Measurements from ENCODE around the gene JAKMIP1. TPM values are rescaled to one million over a fixed set of nuclear protein-coding genes. Genes with fewer than 3 reads are reported as not detected.

Gene JAKMIP1
- total and polyA plus RNA-seq, 2 of the 13 experiments (the other 11 are each of a cell fraction or from before 2014, with no cell fraction given), result not detected

DNA sequence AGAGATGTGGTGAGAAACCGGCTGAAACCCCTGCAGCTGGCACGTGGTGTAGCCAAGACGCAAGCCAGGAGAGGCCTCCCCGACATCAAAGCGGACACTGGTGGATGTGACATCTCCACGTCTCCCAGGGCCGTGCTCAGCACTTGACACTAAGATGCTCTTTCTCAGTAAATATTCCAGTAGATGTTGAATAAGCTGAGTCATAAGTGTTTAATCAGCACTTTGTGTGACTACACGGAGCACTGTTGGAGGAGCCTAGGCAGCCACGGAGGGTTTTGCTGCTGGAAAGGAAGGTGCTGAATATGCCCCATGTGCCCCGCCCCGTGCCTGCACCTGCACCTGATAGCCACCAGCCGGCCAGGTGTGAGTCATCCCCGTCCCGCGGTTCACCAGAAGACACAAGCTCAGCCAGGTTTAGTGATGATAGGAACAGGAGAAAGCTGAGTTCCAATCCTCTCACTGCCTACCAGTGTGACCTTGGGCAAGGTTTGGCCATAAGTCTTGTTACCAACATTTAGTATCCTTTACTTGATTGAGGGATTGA, 153.1 kb downstream of the JAKMIP1 start:
- DNase-seq (ENCODE audit: low spot score) (no peak), ATAC-seq (no peak), FAIRE-seq (no peak)
- in situ Hi-C loops (cut with HindIII; ENCODE audit: extremely low pct_ligation_motif_present, low pct_unique_long_range_greater_than_20kb), result no loop called here
- Histone ChIP-seq H3K9me3 (ENCODE audit: low read length) (no peaks in the 10 kb centered on the region), H3K79me2 (ENCODE audit: insufficient read depth, low read length) (no peaks in the 10 kb centered on the region), H3K4me3 (replicated peaks in 1 of 3; ENCODE audit: insufficient read depth in 1 of 3, low read depth in 2 of 3, low read length in 3 of 3) (no peak overlapping the region), H3K4me1 (ENCODE audit: insufficient read depth, low read length) (no peaks in the 10 kb centered on the region), H3K36me3 (replicated peaks in 1 of 2; ENCODE audit: control insufficient read depth in 1 of 2, insufficient read depth in 2 of 2, low read length in 2 of 2) (no peaks in the 10 kb centered on the region), H4K20me1 (ENCODE audit: insufficient read depth, low read length) (no peaks in the 10 kb centered on the region), H2AFZ (ENCODE audit: low read length) (no peak overlapping the region), H3K4me2 (ENCODE audit: low read depth, low read length) (no peak overlapping the region), H3K27ac (ENCODE audit: extremely low read length, insufficient read depth, low read length) (no peak overlapping the region), H3K9ac (ENCODE audit: insufficient read depth, low read depth, low read length) (no peak overlapping the region), H3K27me3 (ENCODE audit: control insufficient read depth in 1 of 2, insufficient read depth in 2 of 2, low read length in 2 of 2) (peaks cover 12 to 52% of the 10 kb centered on the region in 2 experiments; a peak in 3 of 5 replicates)
- intact Hi-C loops (cut with micrococcal nuclease; ENCODE audit: unreplicated experiment), result no loop called here
- BruUV-seq (replicated peaks), result no TSS peak
- CTCF ChIA-PET (ENCODE audit: low intra/inter-chr PET ratio, low total read pairs), result no interaction called here
- peak; percentile 59; the same call in 1 of the 2 replicates for TF ChIP-seq MAFF (IDR thresholded peaks at IDR 0.05; ENCODE audit: low read depth, low read length)
- TF ChIP-seq MAFK (conservative IDR thresholded peaks at IDR 0.05 in 1 of 2, IDR thresholded peaks at IDR 0.05 in 1 of 2; ENCODE audit: low read length in 2 of 2), result peak; percentile 59 to 74; a peak in 3 of 4 replicates
- no peak for TF ChIP-seq ZNF205 (CRISPR knock-in tag; IDR thresholded peaks at IDR 0.05)
- POLR2A ChIA-PET, result no interaction called here
- 0% methylated on average over 2 of the region's 15 CpGs for WGBS (ENCODE audit: low lambda C conversion rate)

DNA sequence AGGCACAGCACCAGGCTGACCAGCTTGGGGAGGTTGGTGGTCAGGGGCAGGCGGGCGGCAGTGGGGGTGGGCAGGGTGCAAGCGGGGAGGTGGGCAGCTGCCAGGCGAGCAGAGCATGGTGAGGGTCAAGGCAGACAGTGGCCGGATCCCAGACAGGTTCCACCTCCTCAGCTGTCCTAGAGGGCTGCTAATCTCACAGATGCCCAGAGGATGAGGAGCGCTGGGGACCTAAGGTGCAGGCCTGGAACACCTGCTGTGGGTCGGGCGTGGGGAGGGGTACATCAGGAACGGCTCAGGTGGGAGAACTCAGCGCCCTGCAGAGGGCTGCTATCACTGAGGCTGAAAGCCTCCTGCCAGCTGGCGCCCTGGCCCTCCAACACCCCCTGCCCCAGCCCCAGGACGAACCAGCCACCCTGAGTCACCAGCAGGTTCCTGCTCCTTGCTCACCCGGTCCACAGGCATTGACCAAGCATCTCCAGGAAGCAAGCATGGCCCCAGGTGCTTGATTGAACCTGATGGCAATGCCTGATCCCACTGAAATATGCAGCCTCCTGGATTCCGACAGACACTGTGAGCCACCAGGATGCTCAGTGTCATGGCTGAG, 153.7 kb downstream of the JAKMIP1 start:
- Histone ChIP-seq H3K4me2 (ENCODE audit: low read depth, low read length) (no peak overlapping the region), H3K27ac (ENCODE audit: extremely low read length, insufficient read depth, low read length) (no peak overlapping the region), H3K4me1 (ENCODE audit: insufficient read depth, low read length) (no peaks in the 10 kb centered on the region), H3K9me3 (ENCODE audit: low read length) (no peaks in the 10 kb centered on the region), H3K9ac (ENCODE audit: insufficient read depth, low read depth, low read length) (no peak overlapping the region), H3K36me3 (replicated peaks in 1 of 2; ENCODE audit: control insufficient read depth in 1 of 2, insufficient read depth in 2 of 2, low read length in 2 of 2) (no peaks in the 10 kb centered on the region), H3K79me2 (ENCODE audit: insufficient read depth, low read length) (no peaks in the 10 kb centered on the region), H3K27me3 (ENCODE audit: control insufficient read depth in 1 of 2, insufficient read depth in 2 of 2, low read length in 2 of 2) (peaks cover 12 to 56% of the 10 kb centered on the region in 2 experiments; a peak in 3 of 5 replicates), H2AFZ (ENCODE audit: low read length) (no peak overlapping the region), H4K20me1 (ENCODE audit: insufficient read depth, low read length) (no peaks in the 10 kb centered on the region), H3K4me3 (replicated peaks in 1 of 3; ENCODE audit: insufficient read depth in 1 of 3, low read depth in 2 of 3, low read length in 3 of 3) (no peak overlapping the region)
- WGBS (ENCODE audit: low lambda C conversion rate), result 0% methylated on average over 4 of the region's 14 CpGs
- DNase-seq (ENCODE audit: low spot score) (no peak), FAIRE-seq (no peak), ATAC-seq (no peak)
- BruUV-seq (replicated peaks), result no TSS peak
- ChIA-PET CTCF (ENCODE audit: low intra/inter-chr PET ratio, low total read pairs) (no interaction called here), POLR2A (no interaction called here)
- in situ Hi-C loops (cut with HindIII; ENCODE audit: extremely low pct_ligation_motif_present, low pct_unique_long_range_greater_than_20kb), result no loop called here
- intact Hi-C loops (cut with micrococcal nuclease; ENCODE audit: unreplicated experiment), result no loop called here
- TF ChIP-seq, protein P1, sequence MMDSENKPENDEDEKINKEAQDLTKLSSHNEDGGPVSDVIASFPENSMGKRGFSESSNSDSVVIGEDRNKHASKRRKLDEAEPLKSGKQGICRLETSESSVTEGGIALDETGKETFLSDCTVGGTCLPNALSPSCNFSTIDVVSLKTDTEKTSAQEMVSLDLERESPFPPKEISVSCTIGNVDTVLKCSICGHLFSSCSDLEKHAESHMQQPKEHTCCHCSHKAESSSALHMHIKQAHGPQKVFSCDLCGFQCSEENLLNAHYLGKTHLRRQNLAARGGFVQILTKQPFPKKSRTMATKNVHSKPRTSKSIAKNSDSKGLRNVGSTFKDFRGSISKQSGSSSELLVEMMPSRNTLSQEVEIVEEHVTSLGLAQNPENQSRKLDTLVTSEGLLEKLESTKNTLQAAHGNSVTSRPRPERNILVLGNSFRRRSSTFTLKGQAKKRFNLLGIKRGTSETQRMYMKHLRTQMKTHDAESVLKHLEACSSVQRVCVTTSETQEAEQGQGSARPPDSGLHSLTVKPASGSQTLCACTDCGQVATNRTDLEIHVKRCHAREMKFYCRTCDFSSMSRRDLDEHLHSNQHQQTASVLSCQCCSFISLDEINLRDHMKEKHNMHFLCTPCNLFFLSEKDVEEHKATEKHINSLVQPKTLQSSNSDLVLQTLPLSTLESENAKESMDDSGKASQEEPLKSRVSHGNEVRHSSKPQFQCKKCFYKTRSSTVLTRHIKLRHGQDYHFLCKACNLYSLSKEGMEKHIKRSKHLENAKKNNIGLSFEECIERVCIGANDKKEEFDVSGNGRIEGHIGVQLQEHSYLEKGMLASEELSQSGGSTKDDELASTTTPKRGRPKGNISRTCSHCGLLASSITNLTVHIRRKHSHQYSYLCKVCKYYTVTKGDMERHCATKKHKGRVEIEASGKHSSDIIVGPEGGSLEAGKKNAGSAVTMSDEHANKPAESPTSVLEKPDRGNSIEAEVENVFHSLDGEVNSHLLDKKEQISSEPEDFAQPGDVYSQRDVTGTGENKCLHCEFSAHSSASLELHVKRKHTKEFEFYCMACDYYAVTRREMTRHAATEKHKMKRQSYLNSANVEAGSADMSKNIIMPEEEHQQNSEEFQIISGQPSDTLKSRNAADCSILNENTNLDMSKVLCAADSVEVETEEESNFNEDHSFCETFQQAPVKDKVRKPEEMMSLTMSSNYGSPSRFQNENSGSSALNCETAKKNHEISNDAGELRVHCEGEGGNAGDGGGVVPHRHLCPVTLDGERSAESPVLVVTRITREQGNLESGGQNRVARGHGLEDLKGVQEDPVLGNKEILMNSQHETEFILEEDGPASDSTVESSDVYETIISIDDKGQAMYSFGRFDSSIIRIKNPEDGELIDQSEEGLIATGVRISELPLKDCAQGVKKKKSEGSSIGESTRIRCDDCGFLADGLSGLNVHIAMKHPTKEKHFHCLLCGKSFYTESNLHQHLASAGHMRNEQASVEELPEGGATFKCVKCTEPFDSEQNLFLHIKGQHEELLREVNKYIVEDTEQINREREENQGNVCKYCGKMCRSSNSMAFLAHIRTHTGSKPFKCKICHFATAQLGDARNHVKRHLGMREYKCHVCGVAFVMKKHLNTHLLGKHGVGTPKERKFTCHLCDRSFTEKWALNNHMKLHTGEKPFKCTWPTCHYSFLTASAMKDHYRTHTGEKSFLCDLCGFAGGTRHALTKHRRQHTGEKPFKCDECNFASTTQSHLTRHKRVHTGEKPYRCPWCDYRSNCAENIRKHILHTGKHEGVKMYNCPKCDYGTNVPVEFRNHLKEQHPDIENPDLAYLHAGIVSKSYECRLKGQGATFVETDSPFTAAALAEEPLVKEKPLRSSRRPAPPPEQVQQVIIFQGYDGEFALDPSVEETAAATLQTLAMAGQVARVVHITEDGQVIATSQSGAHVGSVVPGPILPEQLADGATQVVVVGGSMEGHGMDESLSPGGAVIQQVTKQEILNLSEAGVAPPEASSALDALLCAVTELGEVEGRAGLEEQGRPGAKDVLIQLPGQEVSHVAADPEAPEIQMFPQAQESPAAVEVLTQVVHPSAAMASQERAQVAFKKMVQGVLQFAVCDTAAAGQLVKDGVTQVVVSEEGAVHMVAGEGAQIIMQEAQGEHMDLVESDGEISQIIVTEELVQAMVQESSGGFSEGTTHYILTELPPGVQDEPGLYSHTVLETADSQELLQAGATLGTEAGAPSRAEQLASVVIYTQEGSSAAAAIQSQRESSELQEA (CRISPR knock-in tag; IDR thresholded peaks at IDR 0.05; ENCODE audit: not compliant biosample characterization), result no peak
- TF ChIP-seq TBL1XR1 (IDR thresholded peaks at IDR 0.05; ENCODE audit: borderline replicate concordance, low read length, partially characterized antibody) (no peak), KAT8 (CRISPR knock-in tag; IDR thresholded peaks at IDR 0.05) (no peak), HOXA7 (CRISPR knock-in tag; IDR thresholded peaks at IDR 0.05) (no peak), ZFX (CRISPR knock-in tag; IDR thresholded peaks at IDR 0.05; ENCODE audit: low read depth) (no peak), DMAP1 (CRISPR knock-in tag; IDR thresholded peaks at IDR 0.05) (no peak)
